ENCODE data around the gene TUBGCP4. TPM values are rescaled to one million over a fixed set of nuclear protein-coding genes. Genes with fewer than 3 reads are reported as not detected.

TUBGCP4 gene
- total and polyA plus RNA-seq, 9 of the 15 experiments (the other 6 are each of a cell fraction or from before 2014, with no cell fraction given) = 10.7 to 50.2 (median 29.6) TPM

GRCh38 chr15:43440721-43441281, 69.9 kb downstream of the TUBGCP4 start (continued):
- TF ChIP-seq, protein P1, sequence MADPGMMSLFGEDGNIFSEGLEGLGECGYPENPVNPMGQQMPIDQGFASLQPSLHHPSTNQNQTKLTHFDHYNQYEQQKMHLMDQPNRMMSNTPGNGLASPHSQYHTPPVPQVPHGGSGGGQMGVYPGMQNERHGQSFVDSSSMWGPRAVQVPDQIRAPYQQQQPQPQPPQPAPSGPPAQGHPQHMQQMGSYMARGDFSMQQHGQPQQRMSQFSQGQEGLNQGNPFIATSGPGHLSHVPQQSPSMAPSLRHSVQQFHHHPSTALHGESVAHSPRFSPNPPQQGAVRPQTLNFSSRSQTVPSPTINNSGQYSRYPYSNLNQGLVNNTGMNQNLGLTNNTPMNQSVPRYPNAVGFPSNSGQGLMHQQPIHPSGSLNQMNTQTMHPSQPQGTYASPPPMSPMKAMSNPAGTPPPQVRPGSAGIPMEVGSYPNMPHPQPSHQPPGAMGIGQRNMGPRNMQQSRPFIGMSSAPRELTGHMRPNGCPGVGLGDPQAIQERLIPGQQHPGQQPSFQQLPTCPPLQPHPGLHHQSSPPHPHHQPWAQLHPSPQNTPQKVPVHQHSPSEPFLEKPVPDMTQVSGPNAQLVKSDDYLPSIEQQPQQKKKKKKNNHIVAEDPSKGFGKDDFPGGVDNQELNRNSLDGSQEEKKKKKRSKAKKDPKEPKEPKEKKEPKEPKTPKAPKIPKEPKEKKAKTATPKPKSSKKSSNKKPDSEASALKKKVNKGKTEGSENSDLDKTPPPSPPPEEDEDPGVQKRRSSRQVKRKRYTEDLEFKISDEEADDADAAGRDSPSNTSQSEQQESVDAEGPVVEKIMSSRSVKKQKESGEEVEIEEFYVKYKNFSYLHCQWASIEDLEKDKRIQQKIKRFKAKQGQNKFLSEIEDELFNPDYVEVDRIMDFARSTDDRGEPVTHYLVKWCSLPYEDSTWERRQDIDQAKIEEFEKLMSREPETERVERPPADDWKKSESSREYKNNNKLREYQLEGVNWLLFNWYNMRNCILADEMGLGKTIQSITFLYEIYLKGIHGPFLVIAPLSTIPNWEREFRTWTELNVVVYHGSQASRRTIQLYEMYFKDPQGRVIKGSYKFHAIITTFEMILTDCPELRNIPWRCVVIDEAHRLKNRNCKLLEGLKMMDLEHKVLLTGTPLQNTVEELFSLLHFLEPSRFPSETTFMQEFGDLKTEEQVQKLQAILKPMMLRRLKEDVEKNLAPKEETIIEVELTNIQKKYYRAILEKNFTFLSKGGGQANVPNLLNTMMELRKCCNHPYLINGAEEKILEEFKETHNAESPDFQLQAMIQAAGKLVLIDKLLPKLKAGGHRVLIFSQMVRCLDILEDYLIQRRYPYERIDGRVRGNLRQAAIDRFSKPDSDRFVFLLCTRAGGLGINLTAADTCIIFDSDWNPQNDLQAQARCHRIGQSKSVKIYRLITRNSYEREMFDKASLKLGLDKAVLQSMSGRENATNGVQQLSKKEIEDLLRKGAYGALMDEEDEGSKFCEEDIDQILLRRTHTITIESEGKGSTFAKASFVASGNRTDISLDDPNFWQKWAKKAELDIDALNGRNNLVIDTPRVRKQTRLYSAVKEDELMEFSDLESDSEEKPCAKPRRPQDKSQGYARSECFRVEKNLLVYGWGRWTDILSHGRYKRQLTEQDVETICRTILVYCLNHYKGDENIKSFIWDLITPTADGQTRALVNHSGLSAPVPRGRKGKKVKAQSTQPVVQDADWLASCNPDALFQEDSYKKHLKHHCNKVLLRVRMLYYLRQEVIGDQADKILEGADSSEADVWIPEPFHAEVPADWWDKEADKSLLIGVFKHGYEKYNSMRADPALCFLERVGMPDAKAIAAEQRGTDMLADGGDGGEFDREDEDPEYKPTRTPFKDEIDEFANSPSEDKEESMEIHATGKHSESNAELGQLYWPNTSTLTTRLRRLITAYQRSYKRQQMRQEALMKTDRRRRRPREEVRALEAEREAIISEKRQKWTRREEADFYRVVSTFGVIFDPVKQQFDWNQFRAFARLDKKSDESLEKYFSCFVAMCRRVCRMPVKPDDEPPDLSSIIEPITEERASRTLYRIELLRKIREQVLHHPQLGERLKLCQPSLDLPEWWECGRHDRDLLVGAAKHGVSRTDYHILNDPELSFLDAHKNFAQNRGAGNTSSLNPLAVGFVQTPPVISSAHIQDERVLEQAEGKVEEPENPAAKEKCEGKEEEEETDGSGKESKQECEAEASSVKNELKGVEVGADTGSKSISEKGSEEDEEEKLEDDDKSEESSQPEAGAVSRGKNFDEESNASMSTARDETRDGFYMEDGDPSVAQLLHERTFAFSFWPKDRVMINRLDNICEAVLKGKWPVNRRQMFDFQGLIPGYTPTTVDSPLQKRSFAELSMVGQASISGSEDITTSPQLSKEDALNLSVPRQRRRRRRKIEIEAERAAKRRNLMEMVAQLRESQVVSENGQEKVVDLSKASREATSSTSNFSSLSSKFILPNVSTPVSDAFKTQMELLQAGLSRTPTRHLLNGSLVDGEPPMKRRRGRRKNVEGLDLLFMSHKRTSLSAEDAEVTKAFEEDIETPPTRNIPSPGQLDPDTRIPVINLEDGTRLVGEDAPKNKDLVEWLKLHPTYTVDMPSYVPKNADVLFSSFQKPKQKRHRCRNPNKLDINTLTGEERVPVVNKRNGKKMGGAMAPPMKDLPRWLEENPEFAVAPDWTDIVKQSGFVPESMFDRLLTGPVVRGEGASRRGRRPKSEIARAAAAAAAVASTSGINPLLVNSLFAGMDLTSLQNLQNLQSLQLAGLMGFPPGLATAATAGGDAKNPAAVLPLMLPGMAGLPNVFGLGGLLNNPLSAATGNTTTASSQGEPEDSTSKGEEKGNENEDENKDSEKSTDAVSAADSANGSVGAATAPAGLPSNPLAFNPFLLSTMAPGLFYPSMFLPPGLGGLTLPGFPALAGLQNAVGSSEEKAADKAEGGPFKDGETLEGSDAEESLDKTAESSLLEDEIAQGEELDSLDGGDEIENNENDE (IDR thresholded peaks at IDR 0.05; ENCODE audit: low read depth, low read length) = no peak
- TF ChIP-seq ZNF311 (CRISPR knock-in tag; IDR thresholded peaks at IDR 0.05) (no peak), TRIM24 (IDR thresholded peaks at IDR 0.05) (peak; percentile 53 to 77; a peak in 3 of 4 replicates), ZKSCAN8 (CRISPR knock-in tag; IDR thresholded peaks at IDR 0.05) (no peak), HMGN3 (IDR thresholded peaks at IDR 0.05; ENCODE audit: borderline replicate concordance, extremely low read depth, insufficient read length, low read depth, low read length) (no peak), TBL1XR1 (IDR thresholded peaks at IDR 0.05; ENCODE audit: low read length in 2 of 2) (peak in 1 of 2 experiments; percentile 83; a peak in 2 of 4 replicates), HNRNPK (IDR thresholded peaks at IDR 0.05; ENCODE audit: low read depth, low read length, poor library complexity, severe bottlenecking) (no peak), ZBTB5 (IDR thresholded peaks at IDR 0.05) (no peak), GTF2B (IDR thresholded peaks at IDR 0.05; ENCODE audit: extremely low read depth, insufficient read length) (no peak)
- TF ChIP-seq, protein P2, sequence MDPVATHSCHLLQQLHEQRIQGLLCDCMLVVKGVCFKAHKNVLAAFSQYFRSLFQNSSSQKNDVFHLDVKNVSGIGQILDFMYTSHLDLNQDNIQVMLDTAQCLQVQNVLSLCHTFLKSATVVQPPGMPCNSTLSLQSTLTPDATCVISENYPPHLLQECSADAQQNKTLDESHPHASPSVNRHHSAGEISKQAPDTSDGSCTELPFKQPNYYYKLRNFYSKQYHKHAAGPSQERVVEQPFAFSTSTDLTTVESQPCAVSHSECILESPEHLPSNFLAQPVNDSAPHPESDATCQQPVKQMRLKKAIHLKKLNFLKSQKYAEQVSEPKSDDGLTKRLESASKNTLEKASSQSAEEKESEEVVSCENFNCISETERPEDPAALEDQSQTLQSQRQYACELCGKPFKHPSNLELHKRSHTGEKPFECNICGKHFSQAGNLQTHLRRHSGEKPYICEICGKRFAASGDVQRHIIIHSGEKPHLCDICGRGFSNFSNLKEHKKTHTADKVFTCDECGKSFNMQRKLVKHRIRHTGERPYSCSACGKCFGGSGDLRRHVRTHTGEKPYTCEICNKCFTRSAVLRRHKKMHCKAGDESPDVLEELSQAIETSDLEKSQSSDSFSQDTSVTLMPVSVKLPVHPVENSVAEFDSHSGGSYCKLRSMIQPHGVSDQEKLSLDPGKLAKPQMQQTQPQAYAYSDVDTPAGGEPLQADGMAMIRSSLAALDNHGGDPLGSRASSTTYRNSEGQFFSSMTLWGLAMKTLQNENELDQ (CRISPR knock-in tag; IDR thresholded peaks at IDR 0.05; ENCODE audit: borderline replicate concordance) = no peak

All from K562 (cell line).